GM11168 (cell line): ENCODE measurements around the gene SPATA25.

Experiments
- in situ Hi-C: fragments of 300-500 bp; cut with MboI; formaldehyde crosslinking; loops from one replicate; pipeline ENCODE4 v1.12.0; 2022; ENCODE audit warnings: low sequenced_read_pairs; ENCODE audit not compliant: unreplicated experiment

The SPATA25 gene

DNA sequence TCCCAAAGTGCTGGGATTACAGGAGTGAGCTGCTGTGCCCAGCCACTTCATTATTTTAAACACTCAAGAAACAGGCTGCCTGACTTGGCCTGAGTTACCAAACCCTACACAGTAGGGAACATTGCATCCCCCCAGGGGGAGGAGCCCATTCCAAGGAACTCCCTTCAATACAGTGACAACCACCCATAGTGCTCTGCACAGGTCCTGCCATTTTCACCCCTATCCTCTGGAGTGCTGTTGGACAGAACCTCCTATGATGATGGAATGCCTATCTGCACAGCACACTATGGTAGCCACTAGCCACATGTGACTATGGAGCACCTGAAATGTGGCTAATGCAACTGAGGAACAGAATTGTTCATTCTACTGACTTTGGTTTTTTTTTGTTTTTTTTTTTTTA is 42.0 kb downstream of the SPATA25 start:
- in situ Hi-C loops: no loop called here

DNA sequence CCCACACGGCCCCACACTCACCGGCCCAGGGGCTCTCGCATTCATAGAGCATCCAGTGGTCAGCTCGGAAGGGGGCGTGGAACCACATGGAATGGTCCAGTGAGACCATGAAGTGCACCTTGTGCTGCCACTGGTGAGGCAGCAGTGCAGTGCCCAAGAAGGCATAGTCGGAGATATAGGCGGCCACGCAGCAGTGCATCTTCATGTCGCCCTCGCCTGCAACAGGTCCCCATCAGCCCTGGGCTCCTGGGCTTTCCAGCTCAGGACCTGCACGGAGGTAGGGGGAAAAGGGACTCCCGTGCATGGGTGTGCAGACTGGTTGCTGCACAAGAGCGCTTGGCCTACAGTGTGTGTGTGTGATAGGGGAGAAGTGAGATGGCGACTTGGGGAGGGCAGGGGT is 43.9 kb downstream of the SPATA25 start:
- in situ Hi-C loops: no loop called here

DNA sequence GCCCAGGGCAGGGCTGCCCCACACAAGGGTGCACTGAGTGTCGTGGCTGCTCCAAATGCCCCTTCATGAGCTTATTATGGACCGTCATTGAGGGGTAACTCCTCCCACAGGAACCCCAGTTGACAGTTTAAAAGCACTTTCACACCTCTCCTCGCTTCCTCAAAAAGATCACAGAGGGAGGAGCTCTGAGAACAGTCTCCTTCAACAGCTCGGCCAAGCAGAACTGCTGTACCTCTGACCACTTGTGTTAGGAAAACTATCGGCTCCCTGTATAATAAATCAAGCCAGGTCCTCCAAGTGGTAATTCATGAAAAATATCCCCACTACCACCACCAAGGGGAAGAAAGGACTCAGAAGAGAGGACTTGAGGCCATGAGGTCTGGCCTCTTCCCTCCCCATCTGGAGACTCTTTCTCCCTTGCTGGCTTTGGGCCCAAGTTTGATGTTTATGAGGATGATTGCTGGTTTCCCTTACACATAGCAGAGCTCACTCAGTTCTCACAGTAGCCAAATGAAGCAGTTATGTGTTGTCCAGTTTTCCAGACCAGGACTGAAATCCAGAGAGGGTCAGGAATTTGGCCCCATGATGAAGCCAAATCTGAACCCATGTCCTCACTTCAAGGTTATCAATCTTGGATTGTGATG is 45.1 kb downstream of the SPATA25 start:
- in situ Hi-C loops: no loop called here

GRCh38 chr20:45841407-45842129 is 45.9 kb downstream of the SPATA25 start:
- in situ Hi-C loops: no loop called here

- in situ Hi-C loops: no loop called here
Measured at GRCh38 chr20:45840700-45841198, 46.7 kb downstream of the SPATA25 start.

- in situ Hi-C loops: no loop called here
Measured at GRCh38 chr20:45836841-45837240, 50.6 kb downstream of the SPATA25 start.
